ENCODE measurements around the gene MIA. TPM values are rescaled to one million over a fixed set of nuclear protein-coding genes. Genes with fewer than 3 reads are reported as not detected.

MIA gene
- total RNA-seq, 4 donors from 2014 or later = 10.4 to 17.0 (median 12.9) TPM

DNA sequence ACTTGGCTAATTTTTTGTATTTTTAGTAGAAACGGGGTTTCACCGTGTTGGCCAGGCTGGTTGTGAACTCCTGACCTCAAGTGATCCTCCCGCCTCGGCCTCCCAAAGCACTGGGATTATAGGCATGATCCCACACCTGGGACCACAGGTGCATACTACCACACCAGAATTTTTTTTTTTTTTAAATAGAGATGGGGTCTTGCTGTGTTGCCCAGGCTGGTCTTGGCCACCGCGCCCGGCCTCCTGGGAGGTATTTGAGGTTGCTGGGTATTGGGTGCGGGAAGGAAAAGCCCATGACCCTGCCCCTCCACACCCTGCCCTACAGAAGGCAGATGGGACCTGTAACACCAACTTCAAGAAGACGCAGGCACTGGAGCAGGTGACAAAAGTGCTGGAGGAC is 38.7 kb upstream of the MIA start:
- no peak for DNase-seq (ENCODE audit: low spot score in 2 of 2)
- 86 to 97% methylated on average over 9 of the region's 9 CpGs for WGBS, 2 donors
- intact Hi-C loops (cut with DNase I; ENCODE audit: low total_unique reads) = no loop called here
- no peak overlapping the region for H3K4me3 ChIP-seq (ENCODE audit: low read depth, poor library complexity, severe bottlenecking)
- TF ChIP-seq POLR2A (IDR thresholded peaks at IDR 0.05) = no peak
- TF ChIP-seq, protein P1, sequence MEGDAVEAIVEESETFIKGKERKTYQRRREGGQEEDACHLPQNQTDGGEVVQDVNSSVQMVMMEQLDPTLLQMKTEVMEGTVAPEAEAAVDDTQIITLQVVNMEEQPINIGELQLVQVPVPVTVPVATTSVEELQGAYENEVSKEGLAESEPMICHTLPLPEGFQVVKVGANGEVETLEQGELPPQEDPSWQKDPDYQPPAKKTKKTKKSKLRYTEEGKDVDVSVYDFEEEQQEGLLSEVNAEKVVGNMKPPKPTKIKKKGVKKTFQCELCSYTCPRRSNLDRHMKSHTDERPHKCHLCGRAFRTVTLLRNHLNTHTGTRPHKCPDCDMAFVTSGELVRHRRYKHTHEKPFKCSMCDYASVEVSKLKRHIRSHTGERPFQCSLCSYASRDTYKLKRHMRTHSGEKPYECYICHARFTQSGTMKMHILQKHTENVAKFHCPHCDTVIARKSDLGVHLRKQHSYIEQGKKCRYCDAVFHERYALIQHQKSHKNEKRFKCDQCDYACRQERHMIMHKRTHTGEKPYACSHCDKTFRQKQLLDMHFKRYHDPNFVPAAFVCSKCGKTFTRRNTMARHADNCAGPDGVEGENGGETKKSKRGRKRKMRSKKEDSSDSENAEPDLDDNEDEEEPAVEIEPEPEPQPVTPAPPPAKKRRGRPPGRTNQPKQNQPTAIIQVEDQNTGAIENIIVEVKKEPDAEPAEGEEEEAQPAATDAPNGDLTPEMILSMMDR (IDR thresholded peaks at IDR 0.05) = no peak

DNA sequence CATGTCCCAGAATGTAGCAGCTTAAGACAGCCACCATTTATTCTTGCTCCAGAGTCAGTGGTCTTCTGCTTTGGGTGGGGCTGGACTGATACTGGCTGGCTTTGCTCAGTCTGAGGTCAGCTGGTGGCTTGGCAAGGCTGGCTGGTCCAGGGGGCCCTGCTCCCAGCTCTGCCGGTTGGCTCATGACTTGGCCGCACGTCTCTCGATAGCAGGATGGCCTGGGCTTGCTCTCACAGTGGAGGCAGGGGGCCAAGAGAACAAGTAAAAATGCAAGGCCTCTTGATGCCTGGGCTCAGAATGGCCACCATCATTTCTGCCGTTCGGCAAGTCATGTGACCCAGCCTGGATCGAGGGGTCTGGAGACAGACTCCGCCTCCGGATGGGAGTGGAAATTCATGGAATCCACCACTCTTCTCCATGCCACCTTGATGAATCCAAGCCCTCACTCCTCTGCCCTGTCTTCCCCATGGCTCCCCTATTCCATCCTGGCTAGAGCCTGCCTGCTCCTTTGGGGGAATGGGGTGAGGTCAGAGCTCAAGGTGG is 38.1 kb upstream of the MIA start:
- no peak for TF ChIP-seq POLR2A (IDR thresholded peaks at IDR 0.05)
- TF ChIP-seq, protein P1 (IDR thresholded peaks at IDR 0.05) = no peak
- peak in 1 of 2 donors; percentile 81 for DNase-seq (ENCODE audit: low spot score in 2 of 2)
- WGBS, 2 donors = 71 to 84% methylated on average over 9 of the region's 9 CpGs
- intact Hi-C loops (cut with DNase I; ENCODE audit: low total_unique reads) = no loop called here
- H3K4me3 ChIP-seq (ENCODE audit: low read depth, poor library complexity, severe bottlenecking) = no peak overlapping the region

DNA sequence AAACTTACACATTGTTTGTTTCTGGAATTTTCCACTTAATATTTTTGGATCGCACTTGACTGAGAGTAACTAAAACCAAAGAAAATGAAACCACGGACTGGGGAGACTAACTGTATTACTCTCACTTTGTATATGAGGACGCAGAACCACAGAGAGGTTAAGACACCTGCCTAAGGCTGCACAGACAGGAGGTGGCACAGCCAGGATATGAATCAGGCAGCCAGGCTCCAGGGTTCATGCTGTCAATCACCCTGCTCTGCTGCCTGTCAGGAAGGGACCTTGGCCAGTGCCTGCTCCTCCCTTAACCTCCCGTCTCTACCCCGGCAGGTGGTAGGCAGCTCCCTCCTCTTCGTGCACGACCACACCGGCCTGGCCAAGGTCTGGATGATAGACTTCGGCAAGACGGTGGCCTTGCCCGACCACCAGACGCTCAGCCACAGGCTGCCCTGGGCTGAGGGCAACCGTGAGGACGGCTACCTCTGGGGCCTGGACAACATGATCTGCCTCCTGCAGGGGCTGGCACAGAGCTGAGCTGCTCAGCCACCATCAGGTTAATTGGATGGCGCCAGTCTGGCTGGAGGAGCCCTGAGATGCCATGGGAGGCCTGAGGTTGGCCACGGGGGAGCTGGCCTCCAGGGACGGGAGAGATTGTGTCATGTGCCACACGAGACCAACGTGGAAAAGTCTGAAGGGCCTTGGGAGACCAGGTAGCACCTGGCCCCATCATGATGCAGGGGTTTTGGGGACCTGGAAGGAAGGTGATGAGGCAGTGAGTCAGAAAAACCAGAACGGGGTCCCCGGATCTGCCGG is 36.1 kb upstream of the MIA start:
- DNase-seq (ENCODE audit: low spot score in 2 of 2) = peak in 1 of 2 donors; percentile 86
- intact Hi-C loops (cut with DNase I; ENCODE audit: low total_unique reads) = no loop called here
- 73 to 80% methylated on average over 20 to 22 of the region's 22 CpGs for WGBS, 2 donors
- TF ChIP-seq POLR2A (IDR thresholded peaks at IDR 0.05) = no peak
- TF ChIP-seq, protein P1 (IDR thresholded peaks at IDR 0.05) = no peak
- H3K4me3 ChIP-seq (ENCODE audit: low read depth, poor library complexity, severe bottlenecking) = no peak overlapping the region

DNA sequence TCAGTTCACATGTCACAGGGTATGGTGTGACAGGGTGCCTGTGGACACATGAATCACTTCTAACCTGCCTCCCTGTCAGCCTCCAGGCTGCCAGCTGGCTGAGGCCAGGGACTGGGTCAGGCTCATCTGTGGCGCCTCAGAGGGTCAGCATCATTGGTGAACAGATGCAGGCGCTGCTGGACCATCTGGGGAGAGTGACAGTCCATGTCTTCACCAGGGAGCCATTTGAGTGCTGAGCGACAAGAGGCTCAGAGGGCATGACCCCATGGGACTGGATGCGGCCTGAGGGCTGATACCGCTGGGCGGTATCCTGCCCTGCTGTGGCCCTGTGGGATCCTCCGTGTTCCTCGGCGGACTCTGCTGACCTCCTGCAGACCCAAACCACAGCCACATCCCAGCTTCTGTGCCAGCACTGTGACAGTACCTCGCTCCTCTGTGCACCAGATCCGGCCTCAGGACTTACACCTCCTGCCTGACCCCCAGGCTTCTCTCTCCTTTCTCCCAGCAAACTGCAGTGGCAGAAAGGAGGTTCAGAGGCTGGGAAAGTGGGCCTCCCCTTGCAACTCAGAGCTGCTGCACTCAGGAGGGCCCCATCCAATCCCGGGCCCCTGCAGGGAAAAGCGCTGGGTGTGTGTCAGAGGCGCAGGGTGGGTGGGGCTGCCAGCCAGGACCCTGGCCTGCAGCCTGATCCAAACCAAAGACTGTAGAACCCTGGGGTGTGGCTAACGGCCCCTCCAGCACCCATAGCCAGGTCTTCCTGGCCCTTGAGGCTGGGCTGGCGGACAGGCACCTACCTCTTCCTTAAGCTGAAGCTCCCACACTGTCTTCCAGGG is 35.2 kb upstream of the MIA start:
- peak in 1 of 2 donors; percentile 88 for DNase-seq (ENCODE audit: low spot score in 2 of 2)

DNA sequence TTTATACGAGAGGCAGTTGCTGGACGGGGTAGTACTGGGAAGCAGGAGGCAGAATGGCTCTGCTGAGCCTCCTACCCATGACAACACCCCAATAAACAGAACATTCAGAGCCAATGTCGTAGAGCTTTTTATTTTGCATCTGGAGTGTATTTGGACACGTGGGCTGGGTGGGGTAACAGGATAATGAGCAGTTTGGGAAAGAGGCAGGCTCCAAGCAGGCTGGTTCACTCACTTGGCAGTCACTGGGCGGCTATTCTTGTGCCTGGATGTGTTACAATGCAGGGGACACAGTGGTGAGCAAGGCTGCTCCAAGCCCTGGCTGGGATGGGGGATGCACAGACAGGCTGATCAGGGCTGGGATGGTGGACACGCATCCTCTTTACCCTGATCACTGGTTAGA is 34.6 kb upstream of the MIA start:
- DNase-seq (ENCODE audit: low spot score in 2 of 2) = peak; percentile 89 to 96
- H3K4me3 ChIP-seq (ENCODE audit: low read depth, poor library complexity, severe bottlenecking) = no peak overlapping the region
- TF ChIP-seq, protein P1 (IDR thresholded peaks at IDR 0.05) = no peak
- TF ChIP-seq POLR2A (IDR thresholded peaks at IDR 0.05) = no peak
- intact Hi-C loops (cut with DNase I; ENCODE audit: low total_unique reads) = no loop called here
- WGBS, 2 donors = 23 to 32% methylated on average over 6 of the region's 6 CpGs

More for the DNA sequence above, 35.2 kb upstream of the MIA start:
- no peak overlapping the region for H3K4me3 ChIP-seq (ENCODE audit: low read depth, poor library complexity, severe bottlenecking)
- 34% methylated on average over 4 to 14 of the region's 16 CpGs for WGBS, 2 donors
- intact Hi-C loops (cut with DNase I; ENCODE audit: low total_unique reads) = no loop called here
- TF ChIP-seq POLR2A (IDR thresholded peaks at IDR 0.05) = no peak
- TF ChIP-seq, protein P1 (IDR thresholded peaks at IDR 0.05) = no peak

Data from lower leg skin (tissue), 4 donors.